NCI-H82 treated with DMSO at 0.1 percent for 48 hours (cell line): ENCODE results near the gene UBAC2.
"Not testable (repeated sequence)": the region's sequence is repeated elsewhere in the genome, so short reads cannot be mapped to it uniquely, and the experiment has no call there.

Source experiments
- DNase-seq: peaks from one replicate; lab custom pipeline; 2025; ENCODE audit not compliant: unreplicated experiment; lab: John Stamatoyannopoulos, UW

Gene UBAC2

DNA sequence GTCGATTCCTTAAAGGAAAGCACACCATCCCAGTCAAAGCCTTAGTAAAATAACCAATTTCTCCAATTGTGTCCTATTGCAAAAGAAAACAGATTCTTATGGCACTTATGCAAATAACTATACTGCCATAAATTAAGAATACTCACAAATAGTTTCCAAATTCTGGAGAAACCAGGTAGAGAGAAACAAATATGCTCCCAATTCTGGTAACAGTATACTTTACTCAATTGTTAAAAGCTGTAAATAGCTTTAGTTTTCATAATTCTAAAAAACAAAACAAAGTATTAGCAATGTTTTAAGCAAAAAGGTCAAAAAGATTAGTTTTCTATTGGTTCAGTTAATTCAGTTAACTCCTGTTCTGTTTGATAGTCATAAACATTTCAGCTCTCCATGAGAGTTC, 18.2 kb upstream of the UBAC2 start:
- no peak for DNase-seq

DNA sequence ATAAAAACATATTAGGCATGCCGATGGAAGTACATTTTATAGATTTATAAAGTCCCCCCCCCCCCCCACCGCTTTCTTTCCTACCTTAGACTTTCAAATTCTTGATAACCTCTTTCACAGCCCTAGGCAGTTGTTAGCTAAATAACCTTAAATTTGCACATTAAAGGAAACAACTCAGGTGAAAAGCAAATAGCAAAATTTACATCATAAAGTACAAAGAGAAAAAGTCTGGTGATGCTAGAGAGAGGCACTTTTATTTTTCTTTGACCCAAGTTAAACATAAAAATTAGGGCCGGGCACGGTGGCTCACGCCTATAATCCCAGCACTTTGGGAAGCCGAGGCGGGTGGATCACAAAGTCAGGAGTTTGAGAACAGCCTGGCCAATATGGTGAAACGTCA, 15.0 kb upstream of the UBAC2 start:
- DNase-seq, result no peak

DNA sequence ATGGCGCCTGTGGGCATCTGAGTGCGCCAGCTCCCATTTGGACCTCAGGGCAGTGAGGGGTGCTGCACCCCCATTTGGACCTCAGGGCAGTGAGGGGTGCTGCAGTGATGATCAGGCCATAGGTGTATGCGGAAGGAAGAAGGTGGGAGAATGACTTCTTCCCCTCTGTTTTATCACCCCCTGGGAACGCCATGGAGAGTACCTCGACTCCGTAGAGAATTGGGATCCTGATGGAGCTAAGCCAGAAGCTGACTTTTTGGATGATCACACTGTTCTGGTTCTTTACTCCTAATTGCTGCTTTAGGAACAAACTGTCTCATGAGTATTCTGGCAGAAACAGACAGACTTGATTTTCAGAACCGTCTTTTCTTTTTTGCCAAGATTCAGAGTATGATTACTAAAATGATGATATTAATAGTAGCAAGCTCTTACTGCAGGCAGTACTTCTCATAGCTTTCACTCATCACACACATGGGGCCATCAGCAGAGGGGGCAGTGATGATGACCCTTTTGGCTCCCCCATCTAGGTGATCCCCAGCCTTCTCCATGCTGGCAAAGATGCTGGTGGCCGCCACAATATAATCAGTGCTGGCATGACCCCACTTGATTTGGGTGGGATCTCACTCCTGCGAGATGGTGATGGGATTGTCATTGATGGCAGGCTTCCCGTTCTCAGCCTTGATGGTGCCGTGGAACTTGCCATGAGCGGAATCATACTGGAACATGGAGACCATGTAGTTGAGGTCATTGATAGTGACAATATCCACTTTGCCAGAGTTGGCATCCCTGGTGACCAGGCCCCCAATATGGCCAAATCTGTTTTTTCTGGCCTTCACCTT, 10.3 kb upstream of the UBAC2 start:
- no peak for DNase-seq

DNA sequence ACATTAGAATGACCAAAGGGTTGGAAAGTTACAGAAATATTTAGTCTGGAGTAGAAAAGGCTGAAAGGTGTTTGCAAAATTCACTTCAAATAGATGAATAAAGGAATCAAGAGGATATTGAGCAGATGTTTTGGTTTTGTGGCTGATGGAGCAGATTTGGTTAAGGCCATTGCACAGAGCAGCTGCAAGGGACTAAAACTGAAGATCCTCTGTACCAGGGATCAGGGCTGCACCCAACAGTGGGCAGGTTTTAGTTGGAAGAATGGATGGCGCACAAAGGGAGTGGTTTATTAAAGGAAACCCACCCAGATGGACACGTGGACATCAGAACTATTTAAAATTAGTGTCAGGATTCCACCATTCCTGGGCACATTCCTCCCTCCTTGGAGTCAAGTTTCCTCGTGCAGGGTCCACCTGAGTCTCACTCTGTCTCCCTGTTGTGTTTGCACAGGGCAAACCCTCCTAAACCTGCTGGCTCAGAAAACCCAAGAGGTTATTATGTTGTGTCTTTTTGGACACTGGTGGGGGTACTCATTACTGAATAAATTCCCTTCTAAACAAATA, 9.2 kb upstream of the UBAC2 start:
- no peak for DNase-seq

DNA sequence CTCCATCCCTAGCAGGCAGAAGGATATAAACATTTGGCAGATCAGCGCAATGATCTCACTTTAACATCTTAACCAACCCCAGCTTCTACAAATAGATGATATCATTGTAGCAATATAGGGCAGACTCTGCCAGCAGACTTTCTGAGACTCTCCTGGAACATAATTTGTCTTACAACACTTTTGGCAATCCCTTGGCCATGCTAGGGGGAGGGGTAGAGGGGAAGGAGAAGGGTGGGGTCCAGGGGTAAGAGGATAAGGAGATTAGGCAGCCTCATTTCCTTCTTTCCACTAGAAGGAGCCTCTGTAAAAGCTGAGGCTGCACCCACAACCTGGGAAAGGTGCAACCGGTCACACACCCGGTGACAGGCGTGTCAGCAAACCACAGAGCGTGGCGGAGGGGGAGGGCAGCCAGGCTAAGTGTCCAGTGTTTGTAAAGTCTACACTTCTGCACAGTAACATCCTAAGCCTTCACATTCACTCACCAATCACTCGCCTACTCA, 8.7 kb upstream of the UBAC2 start:
- peak; percentile 58 for DNase-seq

DNA sequence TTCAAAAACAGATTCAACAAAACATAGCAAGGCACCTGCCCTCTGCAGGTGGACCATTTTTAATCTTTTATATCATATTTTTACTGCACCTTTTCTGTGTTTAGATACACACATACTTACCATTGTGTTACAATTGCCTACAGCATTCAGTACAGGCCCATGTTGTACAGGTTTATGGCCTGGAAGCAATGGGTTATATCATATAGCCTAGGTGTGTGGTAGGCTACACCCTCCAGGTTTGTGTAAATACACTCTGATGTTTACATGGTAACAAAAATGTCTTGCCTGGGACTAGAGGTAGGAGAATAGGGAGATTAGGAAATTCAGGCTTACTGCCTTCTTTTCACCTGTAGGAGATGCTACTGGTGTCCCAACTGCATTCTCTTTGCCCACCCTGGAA, 8.2 kb upstream of the UBAC2 start:
- DNase-seq, result no peak

DNA sequence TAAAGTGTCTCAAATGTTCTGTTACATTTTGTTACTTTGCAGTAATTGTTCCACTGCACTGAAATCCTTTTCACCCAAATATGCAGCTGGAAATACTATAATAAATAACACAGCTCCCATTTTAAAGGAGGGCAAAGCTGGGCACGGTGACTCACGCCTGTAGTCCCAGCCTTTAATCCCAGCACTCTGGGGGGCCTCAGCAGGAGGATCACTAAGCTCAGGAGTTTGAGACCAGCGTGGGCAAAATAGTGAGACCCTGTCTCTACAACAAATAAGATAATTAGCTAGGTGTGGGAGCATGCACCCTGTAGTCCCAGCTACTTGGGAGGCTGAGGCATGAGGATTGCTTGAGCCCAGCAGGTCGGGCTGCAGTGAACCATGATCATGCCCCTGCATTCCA, 7.5 kb upstream of the UBAC2 start:
- no peak for DNase-seq

DNA sequence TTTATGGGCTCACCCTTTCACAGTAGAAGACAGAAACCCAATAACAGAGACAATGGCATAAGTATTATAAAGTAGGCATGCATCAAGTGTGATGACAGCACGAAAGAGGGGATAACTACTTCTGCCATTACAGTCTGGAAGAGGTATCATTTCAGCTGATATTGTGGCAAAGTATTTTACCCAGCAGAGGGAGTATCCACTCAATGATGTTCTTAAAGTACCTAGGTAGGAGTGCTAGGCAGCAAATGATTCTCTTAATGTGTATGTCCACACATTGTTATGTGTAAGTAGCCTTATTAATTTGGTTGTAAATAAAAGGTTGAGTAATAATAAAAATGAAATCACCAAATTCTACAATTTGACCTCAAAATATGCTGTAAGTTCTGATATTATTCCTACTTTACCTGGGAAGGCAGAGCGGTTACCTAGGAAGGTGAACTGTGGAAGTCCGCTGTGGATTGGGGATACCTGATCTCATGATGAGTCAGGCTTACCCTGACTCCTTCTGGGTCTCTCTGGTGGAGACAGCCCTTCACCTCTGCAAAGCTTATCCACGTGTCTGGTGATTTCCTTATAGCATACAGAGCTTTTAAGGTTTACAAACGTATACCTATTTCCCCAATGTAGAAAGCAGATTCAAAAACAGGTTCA, 4.1 kb upstream of the UBAC2 start:
- no peak for DNase-seq

DNA sequence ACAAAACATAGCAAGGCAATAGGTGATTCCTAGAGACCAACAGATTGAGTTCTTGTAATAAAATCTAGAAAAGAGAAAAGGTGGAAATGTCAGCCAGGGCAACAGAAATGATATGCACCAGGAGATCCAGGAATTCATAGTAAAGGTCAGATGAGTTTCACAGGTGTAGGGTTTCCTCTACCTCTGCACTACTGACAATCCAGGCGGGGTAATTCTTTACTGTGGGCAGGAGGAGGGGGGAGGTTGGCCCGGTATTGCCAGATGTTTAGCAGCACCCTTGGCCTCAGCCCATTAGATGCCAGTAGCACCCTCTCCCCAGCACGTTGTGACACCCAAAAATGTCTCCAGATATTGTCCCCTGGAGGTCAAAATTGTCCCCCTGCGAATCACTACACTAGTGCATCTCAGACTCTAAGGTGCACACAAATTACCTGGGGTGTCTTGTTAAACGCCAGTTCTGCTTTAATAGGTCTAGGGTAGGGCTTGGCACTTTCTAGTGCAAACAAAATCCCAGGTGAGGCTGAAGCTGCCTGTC, 3.5 kb upstream of the UBAC2 start:
- DNase-seq, result no peak

DNA sequence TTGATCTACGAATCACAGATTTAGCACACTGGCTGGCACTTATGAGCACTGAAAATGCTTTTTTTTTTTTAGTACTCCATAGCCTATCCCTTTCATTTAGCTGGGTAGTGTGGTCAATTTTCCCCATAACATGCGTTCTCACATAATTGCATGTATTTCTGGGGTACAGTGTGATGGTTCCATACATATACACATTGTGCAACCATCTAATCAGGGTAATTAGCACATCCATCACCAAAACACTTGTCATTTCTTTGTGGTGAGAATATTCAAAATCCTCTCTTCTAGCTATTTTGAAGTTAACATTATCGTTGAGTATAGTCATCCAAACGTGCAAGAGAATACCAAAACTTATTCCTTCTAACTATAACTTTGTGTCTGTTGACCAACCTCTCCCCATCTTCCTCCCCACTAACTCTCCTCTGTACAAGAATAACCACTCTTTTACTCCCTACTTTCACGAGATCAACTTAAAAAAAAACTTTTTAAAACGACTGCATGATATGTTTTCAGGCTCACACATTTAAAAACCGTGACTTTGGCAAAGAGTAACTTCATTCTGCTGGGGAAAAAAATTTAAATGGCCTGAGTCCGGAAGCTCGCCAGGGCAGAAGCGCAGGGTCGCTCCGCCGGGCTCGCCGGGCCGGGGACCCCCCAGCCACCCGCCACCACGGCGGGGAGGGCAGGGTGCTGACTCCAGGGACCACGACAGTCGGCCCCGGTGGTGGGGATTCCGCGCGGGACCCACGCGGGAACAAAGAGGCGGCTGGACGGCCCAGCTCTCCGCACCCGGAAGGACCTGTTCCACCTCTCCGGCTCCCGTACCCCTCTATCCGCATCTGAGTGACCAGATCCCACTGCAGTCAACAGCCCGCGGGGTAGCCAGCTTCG, 868 bp upstream of the UBAC2 start:
- no peak for DNase-seq

DNA sequence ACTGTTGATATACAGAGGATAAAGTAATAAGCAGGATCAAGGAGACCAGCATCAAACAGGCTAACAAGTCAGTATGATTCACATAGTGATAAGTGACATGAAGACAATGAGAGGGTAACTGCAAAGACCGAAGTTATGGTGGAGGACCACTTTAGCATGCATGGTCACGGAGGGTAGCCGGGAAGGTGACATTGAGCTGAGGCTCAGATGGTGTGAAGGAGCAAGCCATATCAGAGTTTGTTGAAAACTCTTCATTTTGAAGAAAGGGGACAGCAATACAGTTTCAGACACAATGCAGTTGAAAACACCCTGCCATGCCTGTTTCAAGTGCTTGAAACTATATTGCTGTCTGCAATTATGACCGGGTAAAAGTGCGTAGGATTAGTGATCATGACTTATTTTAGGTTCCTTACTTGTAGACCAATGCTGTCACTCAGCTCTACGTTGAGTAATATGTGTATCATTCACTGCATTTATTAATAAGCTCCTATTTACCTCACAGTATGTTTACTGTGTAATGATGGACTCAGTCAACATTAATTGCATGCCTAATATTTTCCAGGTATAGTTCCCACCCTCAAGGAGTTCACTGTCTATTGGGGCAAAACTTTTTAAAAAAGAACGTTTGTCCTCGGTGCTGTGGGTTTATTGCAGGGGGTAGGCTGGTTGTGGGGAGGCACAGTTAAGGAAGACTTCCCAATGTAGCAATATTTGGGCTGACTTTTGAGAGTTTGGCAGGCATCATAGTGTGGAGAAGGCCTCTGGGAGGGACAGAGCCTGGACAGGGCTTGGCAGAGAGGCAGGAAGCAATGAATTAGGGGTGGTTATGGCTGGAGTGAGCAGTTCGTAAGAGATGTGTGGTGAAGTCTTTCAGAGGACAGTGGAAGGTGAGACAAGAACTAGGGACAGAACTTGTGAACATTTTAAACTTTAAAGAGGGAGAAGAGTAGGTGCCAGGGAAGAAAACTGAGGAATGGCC, 3.2 kb downstream of the UBAC2 start:
- DNase-seq, result no peak

DNA sequence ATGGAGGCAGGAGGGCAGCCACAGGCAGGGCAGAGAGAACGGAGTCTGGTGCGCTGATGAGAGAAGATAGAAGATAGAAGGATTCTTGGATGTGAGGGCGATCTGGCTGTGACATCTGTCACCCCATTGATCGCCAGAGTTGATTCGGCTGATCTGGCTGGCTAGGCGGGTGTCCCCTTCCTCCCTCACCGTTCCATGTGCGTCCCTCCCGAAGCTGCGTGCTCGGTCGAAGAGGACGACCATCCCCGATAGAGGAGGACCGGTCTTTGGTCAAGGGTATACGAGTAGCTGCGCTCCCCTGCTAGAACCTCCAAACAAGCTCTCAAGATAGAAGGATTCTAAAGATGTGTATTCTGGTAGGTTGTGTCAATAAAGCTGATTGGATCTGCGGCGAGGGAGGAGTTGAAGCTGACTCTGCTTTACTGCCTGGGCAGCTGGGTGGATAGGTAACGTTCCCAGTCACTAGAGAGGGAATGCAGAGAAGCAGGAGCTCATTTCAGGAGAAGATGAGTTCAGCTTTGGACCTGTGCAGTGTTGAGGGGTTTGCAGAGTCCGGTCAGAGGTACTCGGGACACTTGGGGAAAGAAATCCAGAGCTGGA, 5.1 kb downstream of the UBAC2 start:
- DNase-seq, result no peak

DNA sequence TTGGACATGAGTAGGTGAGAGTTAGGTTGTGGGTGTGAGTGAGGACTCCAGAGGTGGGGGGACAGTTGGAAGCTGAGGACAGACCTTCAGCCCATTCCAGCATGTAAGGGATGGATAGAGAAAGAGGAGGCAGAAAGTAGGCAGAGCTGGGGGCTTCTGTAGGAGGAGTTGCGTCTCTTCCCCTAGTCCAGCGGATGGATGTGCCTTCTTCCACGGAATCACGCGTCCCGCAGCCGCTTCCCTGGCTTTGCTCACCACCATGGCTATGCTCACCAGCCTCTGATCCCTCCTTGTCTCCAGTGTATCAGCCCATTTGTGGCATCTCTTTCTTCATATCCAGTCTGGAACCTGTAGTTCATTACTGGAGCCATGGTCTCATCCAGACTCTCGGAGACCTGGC, 5.6 kb downstream of the UBAC2 start:
- DNase-seq, result no peak

DNA sequence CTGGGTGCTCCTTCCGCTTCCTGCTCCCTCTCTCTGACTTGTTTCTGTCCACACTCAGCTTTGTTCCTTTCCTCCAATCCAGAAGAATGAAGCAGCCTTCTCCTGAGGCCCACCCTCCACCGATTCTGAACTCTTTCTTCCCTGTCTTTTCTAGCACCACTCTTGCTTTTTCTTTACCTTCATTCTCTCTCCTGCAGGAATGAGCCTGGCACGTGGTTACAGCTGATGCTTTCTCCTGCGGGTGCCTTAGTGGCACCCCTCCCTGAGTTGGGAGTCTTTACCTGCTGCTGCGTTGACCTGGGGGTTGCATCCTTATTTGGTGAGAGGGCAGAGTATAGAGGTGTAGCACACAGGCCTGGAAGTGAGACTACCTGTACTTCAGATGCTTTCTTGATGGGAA, 6.2 kb downstream of the UBAC2 start:
- no peak for DNase-seq

DNA sequence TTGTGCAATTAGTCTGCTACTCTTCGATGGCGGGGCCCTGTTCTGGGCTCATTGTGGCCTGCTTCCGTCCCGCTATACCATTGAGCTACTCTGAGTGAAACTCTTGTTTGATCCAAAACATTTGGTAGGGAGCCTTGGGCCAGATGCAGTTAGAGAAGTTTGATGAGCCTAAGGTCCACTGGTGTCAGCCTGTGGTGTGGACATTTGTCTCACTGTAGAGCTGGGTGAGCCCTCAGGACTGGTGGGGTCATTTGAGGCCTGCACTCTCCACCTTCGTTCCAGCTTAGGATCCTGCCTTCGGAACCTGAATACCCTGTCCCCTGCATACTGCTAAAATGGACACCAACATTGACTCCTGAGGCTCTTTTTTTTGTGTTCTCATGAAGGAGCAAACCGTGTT, 6.9 kb downstream of the UBAC2 start:
- DNase-seq, result no peak

DNA sequence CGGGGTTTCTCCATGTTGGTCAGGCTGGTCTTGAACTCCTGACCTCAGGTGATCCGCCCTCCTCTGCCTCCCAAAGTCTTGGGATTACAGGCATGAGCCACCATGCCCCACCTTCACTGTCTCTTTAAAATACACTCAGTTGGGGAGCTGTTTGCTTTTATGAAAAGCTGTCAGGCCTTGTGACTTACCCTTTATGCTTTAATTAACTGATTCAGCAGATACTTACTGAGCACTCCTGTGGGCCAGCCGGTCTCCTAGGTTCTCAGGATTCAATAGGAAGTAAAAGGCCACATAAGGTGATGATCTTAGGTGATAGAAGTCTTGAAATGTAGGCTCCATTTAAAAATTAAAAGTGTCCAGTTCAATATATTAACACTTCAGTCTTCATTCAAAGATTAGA, 7.5 kb downstream of the UBAC2 start:
- DNase-seq, result no peak

DNA sequence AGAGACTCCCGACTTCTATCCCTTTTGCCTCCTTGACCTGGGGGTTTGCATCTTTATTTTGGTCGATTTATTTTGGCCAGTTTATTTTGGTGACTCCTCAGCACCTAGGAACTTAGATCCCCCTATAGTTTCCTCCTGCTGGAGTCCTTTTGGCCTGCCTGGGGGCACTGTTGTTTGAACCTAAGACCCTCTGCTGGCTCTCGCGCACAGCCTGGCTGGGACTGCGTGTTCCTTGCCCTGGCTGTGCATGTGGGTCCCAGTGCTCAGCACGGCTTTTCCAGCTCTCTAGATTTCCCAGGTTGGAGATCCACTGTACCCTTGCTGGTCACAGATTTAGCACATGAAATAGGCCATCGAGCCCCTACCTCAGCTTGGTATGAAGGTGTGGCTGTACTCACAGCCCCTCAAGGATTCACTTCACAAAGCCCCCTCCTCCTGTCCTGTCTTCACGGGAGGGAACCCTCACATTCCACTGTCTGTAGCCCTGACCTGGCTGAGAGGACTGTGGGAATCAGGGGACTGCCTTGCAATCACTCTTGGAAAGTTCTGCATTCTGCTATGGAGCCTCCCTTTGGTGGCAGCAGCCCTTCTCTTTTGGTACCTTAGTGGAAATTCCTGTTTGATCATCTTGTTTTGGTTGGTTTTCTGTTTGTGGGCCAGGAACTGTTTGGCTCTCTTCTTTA, 8.3 kb downstream of the UBAC2 start:
- DNase-seq, result no peak

DNA sequence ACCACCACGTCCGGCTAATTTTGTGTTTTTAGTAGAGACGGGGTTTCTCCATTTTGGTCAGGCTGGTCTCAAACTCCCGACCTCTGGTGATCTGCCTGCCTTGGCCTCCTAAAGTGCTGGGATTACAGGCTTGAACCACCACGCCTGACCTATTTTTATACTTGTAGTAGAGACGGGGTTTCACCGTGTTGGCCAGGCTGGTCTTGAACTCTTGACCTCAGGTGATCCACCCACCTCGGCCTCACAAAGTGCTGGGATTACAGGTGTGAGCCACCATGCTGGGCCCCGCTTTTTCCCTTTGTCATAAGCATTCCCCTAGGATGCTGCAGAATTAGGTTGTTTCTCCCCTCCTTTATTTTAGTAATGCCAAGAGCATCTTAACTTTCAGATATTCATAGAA, 10.0 kb downstream of the UBAC2 start:
- not testable (repeated sequence) for DNase-seq
